ENCODE measurements around the gene HSPH1. TPM values are rescaled to one million over a fixed set of nuclear protein-coding genes. Genes with fewer than 3 reads are reported as not detected.

The HSPH1 gene
- total and polyA plus RNA-seq, 12 donors, result 19.8 to 122 (median 48.2) TPM

DNA sequence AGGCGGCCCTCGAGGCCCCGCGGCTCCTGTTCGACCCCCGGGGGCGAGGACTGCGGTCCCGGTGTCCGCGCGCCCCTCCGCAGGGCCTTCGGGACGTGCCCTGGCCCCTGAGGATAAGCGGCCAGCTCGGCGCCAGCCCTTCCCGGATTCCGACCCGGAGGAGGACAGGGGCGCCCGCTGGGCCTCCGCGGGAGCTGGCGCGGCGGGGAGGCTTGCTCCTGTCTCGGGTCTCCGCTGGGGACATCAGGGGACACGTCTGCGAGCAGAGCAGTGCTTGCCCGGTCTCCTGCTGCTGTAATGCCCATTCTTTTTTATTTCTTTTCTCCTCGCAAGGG lies 38.9 kb upstream of the HSPH1 start:
- intact Hi-C loops (cut with DNase I), result loop anchor here in 1 of 2 donors (5.0 kb wide), 1 partner anchor 38 kb away; the partner anchor contains the start of gene HSPH1
- no peaks in the 10 kb centered on the region for H3K36me3 ChIP-seq (replicated peaks in 1 of 2)
- 0 to 1% (median 0%) methylated on average over 15 to 34 of the region's 34 CpGs for WGBS, 4 donors
- H3K9me3 ChIP-seq (replicated peaks in 1 of 3), result no peaks in the 10 kb centered on the region
- peak overlapping the region; percentile 38 to 64 (median 46) for H3K4me3 ChIP-seq
- H3K27me3 ChIP-seq, result no peaks in the 10 kb centered on the region
- peak; percentile 51 to 64 (median 59) for DNase-seq
- peaks cover 11 to 16% of the 10 kb centered on the region in 2 donors for H3K4me1 ChIP-seq (replicated peaks in 1 of 2)
- H3K27ac ChIP-seq, result peak overlapping the region; percentile 65 to 99 (median 93)
- peak in 1 of 2 donors; percentile 1 for TF ChIP-seq POLR2A (IDR thresholded peaks at IDR 0.05)
- TF ChIP-seq, protein P1, sequence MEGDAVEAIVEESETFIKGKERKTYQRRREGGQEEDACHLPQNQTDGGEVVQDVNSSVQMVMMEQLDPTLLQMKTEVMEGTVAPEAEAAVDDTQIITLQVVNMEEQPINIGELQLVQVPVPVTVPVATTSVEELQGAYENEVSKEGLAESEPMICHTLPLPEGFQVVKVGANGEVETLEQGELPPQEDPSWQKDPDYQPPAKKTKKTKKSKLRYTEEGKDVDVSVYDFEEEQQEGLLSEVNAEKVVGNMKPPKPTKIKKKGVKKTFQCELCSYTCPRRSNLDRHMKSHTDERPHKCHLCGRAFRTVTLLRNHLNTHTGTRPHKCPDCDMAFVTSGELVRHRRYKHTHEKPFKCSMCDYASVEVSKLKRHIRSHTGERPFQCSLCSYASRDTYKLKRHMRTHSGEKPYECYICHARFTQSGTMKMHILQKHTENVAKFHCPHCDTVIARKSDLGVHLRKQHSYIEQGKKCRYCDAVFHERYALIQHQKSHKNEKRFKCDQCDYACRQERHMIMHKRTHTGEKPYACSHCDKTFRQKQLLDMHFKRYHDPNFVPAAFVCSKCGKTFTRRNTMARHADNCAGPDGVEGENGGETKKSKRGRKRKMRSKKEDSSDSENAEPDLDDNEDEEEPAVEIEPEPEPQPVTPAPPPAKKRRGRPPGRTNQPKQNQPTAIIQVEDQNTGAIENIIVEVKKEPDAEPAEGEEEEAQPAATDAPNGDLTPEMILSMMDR (IDR thresholded peaks at IDR 0.05), result no peak

DNA sequence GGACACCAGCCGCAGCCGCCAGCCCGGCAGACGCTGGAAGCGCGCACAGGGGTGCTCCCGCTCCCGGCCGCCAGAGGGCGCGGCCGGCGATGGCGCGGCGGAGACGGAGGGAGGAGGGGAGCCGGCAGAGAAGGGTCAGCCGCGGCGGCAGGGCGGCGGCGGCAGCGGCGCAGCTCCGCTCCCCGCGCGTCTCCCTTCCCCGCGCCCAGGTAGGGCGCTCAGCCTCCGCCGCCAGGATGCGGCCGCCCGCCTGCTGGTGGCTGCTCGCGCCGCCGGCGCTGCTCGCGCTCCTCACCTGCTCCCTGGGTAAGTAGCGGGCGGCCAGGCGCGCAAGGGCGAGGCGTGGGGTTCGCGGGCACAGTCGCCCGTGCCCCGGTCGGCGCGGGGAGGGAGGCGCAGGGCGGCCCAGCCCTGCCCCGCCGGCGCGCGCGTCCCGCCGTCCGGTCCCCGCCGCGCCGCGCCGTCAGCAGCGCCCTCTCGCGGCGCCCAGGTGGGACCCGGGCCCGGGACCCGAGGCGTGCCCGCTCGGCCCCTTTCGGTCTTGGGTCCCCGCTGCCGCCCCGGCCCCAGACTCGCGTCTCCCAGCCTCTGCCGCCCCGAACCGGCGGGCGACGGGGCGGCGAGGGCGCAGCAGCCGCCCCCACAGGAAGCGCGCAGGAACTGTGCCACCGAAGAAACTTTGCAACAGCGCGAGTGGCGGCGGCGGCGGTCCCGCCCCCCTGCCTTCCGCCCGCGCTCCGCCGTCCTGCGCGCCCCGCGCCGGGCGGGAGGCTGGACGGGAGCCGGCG lies 38.3 kb upstream of the HSPH1 start, which contains the start of gene B3GLCT:
Gene B3GLCT (plus strand): TSS at position 127 of the 788 bp plus-strand sequence. CDS start 110 bp downstream, at position 237.
- intact Hi-C loops (cut with DNase I), result loop anchor here (5.0 to 10.0 kb wide), 2 partner anchors 38 to 225 kb away; partner anchors contain the start of gene HSPH1 (in 1 of the 2)
- DNase-seq, result peak; percentile 69 to 84 (median 75)
- 0 to 1% (median 0%) methylated on average over 1 to 124 of the region's 126 CpGs for WGBS, 4 donors

GRCh38 chr13:31199527-31199848 lies 37.8 kb upstream of the HSPH1 start:
- Histone ChIP-seq H3K4me3 (peak overlapping the region in 1 of 4 donors; percentile 64), H3K9me3 (replicated peaks in 1 of 3) (no peaks in the 10 kb centered on the region), H3K4me1 (replicated peaks in 1 of 2) (peaks cover 11 to 16% of the 10 kb centered on the region in 2 donors), H3K27ac (peak overlapping the region in 3 of 5 donors; percentile 93 to 99 (median 94)), H3K36me3 (replicated peaks in 1 of 2) (no peaks in the 10 kb centered on the region), H3K27me3 (no peaks in the 10 kb centered on the region)
- TF ChIP-seq, protein P1 (IDR thresholded peaks at IDR 0.05), result peak in 1 of 6 experiments; percentile 34
- no peak for TF ChIP-seq POLR2A (IDR thresholded peaks at IDR 0.05)
- intact Hi-C loops (cut with DNase I), result loop anchor here (10.0 kb wide), 1 partner anchor 225 kb away; no protein-coding TSS in a partner anchor
- DNase-seq, result no peak
- WGBS, 4 donors, result 6 to 12% (median 7%) methylated on average over 10 to 15 of the region's 15 CpGs

More for the DNA sequence above, 38.3 kb upstream of the HSPH1 start, which contains the start of gene B3GLCT:
- Histone ChIP-seq H3K4me1 (replicated peaks in 1 of 2) (peaks cover 11 to 16% of the 10 kb centered on the region in 2 donors), H3K9me3 (replicated peaks in 1 of 3) (no peaks in the 10 kb centered on the region), H3K27me3 (no peaks in the 10 kb centered on the region), H3K4me3 (peak within 1 kb of the TSS; percentile 38 to 64 (median 46)), H3K27ac (peak within 1 kb of the TSS; percentile 65 to 99 (median 93)), H3K36me3 (replicated peaks in 1 of 2) (no peaks in the 10 kb centered on the region)
- peak in 1 of 2 donors; percentile 47 for TF ChIP-seq POLR2A (IDR thresholded peaks at IDR 0.05)
- TF ChIP-seq, protein P1 (IDR thresholded peaks at IDR 0.05), result peak in 5 of 6 experiments; percentile 15 to 97 (median 90)

DNA sequence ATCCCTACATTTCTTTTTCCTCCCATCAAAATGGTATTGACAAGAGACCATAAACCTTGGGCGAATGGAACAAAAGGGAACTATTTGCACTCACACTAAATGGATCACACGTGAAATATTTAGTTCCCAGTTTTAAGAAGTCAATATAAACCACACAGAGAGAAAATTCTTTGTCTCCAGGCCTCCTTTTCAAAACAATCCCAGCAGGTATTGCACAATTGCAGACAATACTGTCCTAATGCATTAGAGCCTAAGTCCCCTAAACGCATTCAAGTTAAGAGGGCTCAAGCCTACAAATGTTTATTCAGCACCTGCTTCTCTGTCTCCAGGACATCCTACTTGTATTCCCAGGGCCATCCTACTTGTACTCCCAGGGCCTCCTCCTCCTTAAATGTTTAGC lies 36.8 kb upstream of the HSPH1 start:
- Histone ChIP-seq H3K27me3 (no peaks in the 10 kb centered on the region), H3K36me3 (replicated peaks in 1 of 2) (no peaks in the 10 kb centered on the region), H3K4me3 (no peak overlapping the region), H3K4me1 (replicated peaks in 1 of 2) (peaks cover 11 to 16% of the 10 kb centered on the region in 2 donors), H3K27ac (no peak overlapping the region), H3K9me3 (replicated peaks in 1 of 3) (no peaks in the 10 kb centered on the region)
- WGBS, 4 donors, result 82 to 94% (median 86%) methylated on average over 3 of the region's 3 CpGs
- no peak for DNase-seq
- intact Hi-C loops (cut with DNase I), result loop anchor here (10.0 kb wide), 1 partner anchor 226 kb away; no protein-coding TSS in a partner anchor
- TF ChIP-seq, protein P1 (IDR thresholded peaks at IDR 0.05), result no peak

Measured in adrenal gland (tissue), 12 donors.